ENCODE results near the gene HYAL2. TPM values are rescaled to one million over a fixed set of nuclear protein-coding genes. Genes with fewer than 3 reads are reported as not detected.

The HYAL2 gene
- total and polyA plus RNA-seq, 9 of the 15 experiments (the other 6 are each of a cell fraction or from before 2014, with no cell fraction given): 0.36 to 22.7 (median 11.4) TPM; not detected in 1

DNA sequence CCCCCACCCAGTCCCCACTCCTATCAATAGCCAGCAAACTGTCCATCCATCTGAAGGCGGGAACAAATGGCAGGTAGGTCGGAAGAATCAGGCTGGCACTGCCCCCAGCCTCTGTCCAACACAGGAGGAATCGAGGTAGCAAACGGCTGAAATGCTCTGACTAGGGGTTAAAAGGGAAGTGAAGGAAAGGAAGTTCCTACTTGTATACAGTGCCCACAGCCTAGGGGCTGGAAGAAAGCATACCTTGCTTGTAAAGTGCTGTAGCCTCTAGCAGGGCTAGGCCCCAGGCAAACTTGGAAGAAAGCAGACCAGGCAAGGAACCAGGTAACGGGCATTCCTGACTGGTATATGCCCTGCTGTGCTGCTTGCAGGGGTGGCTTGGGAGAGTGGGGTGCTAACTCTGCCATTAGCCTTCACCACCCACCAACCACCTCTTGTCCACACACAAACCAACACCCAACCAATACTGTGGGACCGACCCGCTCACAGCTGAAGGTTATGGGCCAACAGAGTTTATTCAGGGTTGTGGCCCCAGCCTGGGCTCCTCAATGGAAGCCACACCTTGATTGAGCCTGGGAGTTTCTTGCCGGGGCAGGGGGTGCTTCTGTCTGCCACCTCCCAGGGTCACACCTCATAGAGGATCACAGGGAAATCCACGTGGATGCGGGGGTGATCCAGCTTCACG, 3.1 kb upstream of the HYAL2 start:
- POLR2A ChIA-PET: interaction anchor here (0.6 kb wide), 2 partner anchors 11 to 40 kb away, joined by 3 read pairs; no protein-coding TSS in a partner anchor
- 72% methylated on average over 7 of the region's 11 CpGs for WGBS (ENCODE audit: insufficient coverage, low coverage, missing lambda C conversion rate)
- TF ChIP-seq, protein P1, sequence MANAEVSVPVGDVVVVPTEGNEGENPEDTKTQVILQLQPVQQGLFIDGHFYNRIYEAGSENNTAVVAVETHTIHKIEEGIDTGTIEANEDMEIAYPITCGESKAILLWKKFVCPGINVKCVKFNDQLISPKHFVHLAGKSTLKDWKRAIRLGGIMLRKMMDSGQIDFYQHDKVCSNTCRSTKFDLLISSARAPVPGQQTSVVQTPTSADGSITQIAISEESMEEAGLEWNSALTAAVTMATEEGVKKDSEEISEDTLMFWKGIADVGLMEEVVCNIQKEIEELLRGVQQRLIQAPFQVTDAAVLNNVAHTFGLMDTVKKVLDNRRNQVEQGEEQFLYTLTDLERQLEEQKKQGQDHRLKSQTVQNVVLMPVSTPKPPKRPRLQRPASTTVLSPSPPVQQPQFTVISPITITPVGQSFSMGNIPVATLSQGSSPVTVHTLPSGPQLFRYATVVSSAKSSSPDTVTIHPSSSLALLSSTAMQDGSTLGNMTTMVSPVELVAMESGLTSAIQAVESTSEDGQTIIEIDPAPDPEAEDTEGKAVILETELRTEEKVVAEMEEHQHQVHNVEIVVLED (CRISPR knock-in tag; IDR thresholded peaks at IDR 0.05): no peak
- TF ChIP-seq ILF3 (IDR thresholded peaks at IDR 0.05; ENCODE audit: borderline replicate concordance) (no peak), CBX2 (IDR thresholded peaks at IDR 0.05; ENCODE audit: insufficient read depth, low read length, poor library complexity, severe bottlenecking) (no peak), MCM3 (IDR thresholded peaks at IDR 0.05) (no peak)
- Histone ChIP-seq H3K36me3 (ENCODE audit: control insufficient read depth, insufficient read depth, low read length) (peaks cover 40% of the 10 kb centered on the region; the same call in 2 of the 3 replicates), H3K27ac (ENCODE audit: extremely low read depth, low read depth, low read length) (no peak overlapping the region), H3K9me3 (replicated peaks; ENCODE audit: control insufficient read depth, insufficient read depth, low read depth, low read length) (no peaks in the 10 kb centered on the region), H3K9me1 (ENCODE audit: control insufficient read depth, insufficient read depth, low read length) (no peaks in the 10 kb centered on the region), H3K4me1 (replicated peaks in 1 of 2; ENCODE audit: control insufficient read depth in 2 of 2, insufficient read depth in 2 of 2, low read length in 2 of 2) (peaks cover 16 to 45% of the 10 kb centered on the region in 2 experiments; a peak in 4 of 5 replicates), H3K4me3 (no peak overlapping the region), H2AFZ (ENCODE audit: low read depth, low read length) (no peak overlapping the region), H3K4me2 (ENCODE audit: insufficient read depth, low read length) (no peak overlapping the region), H4K20me1 (replicated peaks; ENCODE audit: control insufficient read depth, insufficient read depth, low read length) (0 out of 2 replicates have a peak, but pooled peaks cover 2% of the 10 kb centered on the region), H3K27me3 (ENCODE audit: control insufficient read depth in 2 of 2, insufficient read depth in 2 of 2, low read length in 2 of 2) (no peaks in the 10 kb centered on the region), H3K79me2 (ENCODE audit: control insufficient read depth, insufficient read depth, low read length) (peaks cover 17% of the 10 kb centered on the region), H3K9ac (ENCODE audit: insufficient read depth in 1 of 2, low read depth in 2 of 2, low read length in 2 of 2) (no peak overlapping the region)
- BruUV-seq (replicated peaks): no TSS peak
- intact Hi-C loops (cut with micrococcal nuclease): loop anchor here (2.0 kb wide), 1 partner anchor 137 kb away; no protein-coding TSS in a partner anchor
- DNase-seq (ENCODE audit: extremely low read depth in 1 of 4, low spot score in 3 of 4) (no peak), ATAC-seq (no peak), FAIRE-seq (no peak)
- in situ Hi-C loops (cut with MboI): no loop called here
- CTCF ChIA-PET (ENCODE audit: low intra/inter-chr PET ratio): interaction anchor here (1.4 to 2.1 kb wide), 2 partner anchors 51 to 98 kb away, joined by 6 read pairs; no protein-coding TSS in a partner anchor
